Stimulated activated memory B cell treated with anti-CD40 and anti-IgM and Interleukin-4, amounts not matched to agents 10 μg/mL and 1 μg/mL and 100 μg/mL, for 72 hours (primary cell): ENCODE measurements around the gene ZNF408.

ENCODE experiments used
- ATAC-seq: fragments of 150-1000 bp; cut with Tn5 transposase; 2 replicates; pipeline ENCODE4 v1.10.0; 2021
- H3K27ac Mint-ChIP-seq: one replicate; pipeline ENCODE4 v1.8.0; 2022; ENCODE audit warnings: mild to moderate bottlenecking, mixed read lengths
- H3K27me3 Mint-ChIP-seq: one replicate; pipeline ENCODE4 v1.8.0; 2022; ENCODE audit warnings: mixed read lengths
- H3K36me3 Mint-ChIP-seq: one replicate; pipeline ENCODE4 v1.8.0; 2022; ENCODE audit warnings: mixed read lengths
- H3K4me1 Mint-ChIP-seq: one replicate; pipeline ENCODE4 v1.8.0; 2022; ENCODE audit warnings: mixed read lengths
- H3K4me3 Mint-ChIP-seq: one replicate; pipeline ENCODE4 v1.8.0; 2022; ENCODE audit warnings: mild to moderate bottlenecking, moderate library complexity, mixed read lengths
- H3K9me3 Mint-ChIP-seq: one replicate; pipeline ENCODE4 v1.8.0; 2022; ENCODE audit warnings: mixed read lengths

Gene ZNF408

GRCh38 chr11:46724088-46724487 is 23.3 kb downstream of the ZNF408 start:
- Mint-ChIP-seq H3K4me1 (no peaks in the 10 kb centered on the region), H3K9me3 (no peaks in the 10 kb centered on the region), H3K27ac (no peak overlapping the region), H3K27me3 (peaks cover 9% of the 10 kb centered on the region), H3K4me3 (no peak overlapping the region), H3K36me3 (no peaks in the 10 kb centered on the region)
- ATAC-seq: no peak

GRCh38 chr11:46725338-46726205 is 24.7 kb downstream of the ZNF408 start:
- Mint-ChIP-seq H3K27ac (no peak overlapping the region), H3K4me3 (no peak overlapping the region), H3K4me1 (no peaks in the 10 kb centered on the region), H3K27me3 (peaks cover 9% of the 10 kb centered on the region), H3K9me3 (no peaks in the 10 kb centered on the region), H3K36me3 (no peaks in the 10 kb centered on the region)
- ATAC-seq: no peak

GRCh38 chr11:46726206-46726862 is 25.5 kb downstream of the ZNF408 start:
- peaks cover 9% of the 10 kb centered on the region for H3K27me3 Mint-ChIP-seq
- H3K4me1 Mint-ChIP-seq: no peaks in the 10 kb centered on the region
- H3K4me3 Mint-ChIP-seq: no peak overlapping the region
- no peak overlapping the region for H3K27ac Mint-ChIP-seq
- ATAC-seq: no peak
- H3K9me3 Mint-ChIP-seq: no peaks in the 10 kb centered on the region
- no peaks in the 10 kb centered on the region for H3K36me3 Mint-ChIP-seq

GRCh38 chr11:46727952-46728658 is 27.3 kb downstream of the ZNF408 start:
- H3K9me3 Mint-ChIP-seq: no peaks in the 10 kb centered on the region
- peaks cover 2% of the 10 kb centered on the region for H3K27me3 Mint-ChIP-seq
- H3K36me3 Mint-ChIP-seq: no peaks in the 10 kb centered on the region
- H3K27ac Mint-ChIP-seq: no peak overlapping the region
- no peaks in the 10 kb centered on the region for H3K4me1 Mint-ChIP-seq
- no peak for ATAC-seq
- H3K4me3 Mint-ChIP-seq: no peak overlapping the region

GRCh38 chr11:46728659-46729040 is 27.8 kb downstream of the ZNF408 start:
- no peak overlapping the region for H3K27ac Mint-ChIP-seq

GRCh38 chr11:46729110-46730027 is 28.5 kb downstream of the ZNF408 start:
- Mint-ChIP-seq H3K27me3 (no peaks in the 10 kb centered on the region), H3K4me3 (no peak overlapping the region), H3K9me3 (no peaks in the 10 kb centered on the region), H3K36me3 (no peaks in the 10 kb centered on the region), H3K4me1 (no peaks in the 10 kb centered on the region), H3K27ac (no peak overlapping the region)
- no peak for ATAC-seq

More at GRCh38 chr11:46728659-46729040, 27.8 kb downstream of the ZNF408 start:
- H3K4me3 Mint-ChIP-seq: no peak overlapping the region
- ATAC-seq: no peak
- H3K9me3 Mint-ChIP-seq: no peaks in the 10 kb centered on the region
- no peaks in the 10 kb centered on the region for H3K27me3 Mint-ChIP-seq
- no peaks in the 10 kb centered on the region for H3K4me1 Mint-ChIP-seq
- H3K36me3 Mint-ChIP-seq: no peaks in the 10 kb centered on the region

GRCh38 chr11:46731545-46731944 is 30.7 kb downstream of the ZNF408 start:
- Mint-ChIP-seq H3K36me3 (no peaks in the 10 kb centered on the region), H3K27me3 (no peaks in the 10 kb centered on the region), H3K4me1 (no peaks in the 10 kb centered on the region), H3K27ac (no peak overlapping the region), H3K4me3 (no peak overlapping the region), H3K9me3 (no peaks in the 10 kb centered on the region)
- ATAC-seq: no peak

GRCh38 chr11:46733234-46733633 is 32.4 kb downstream of the ZNF408 start:
- no peaks in the 10 kb centered on the region for H3K9me3 Mint-ChIP-seq
- ATAC-seq: no peak
- H3K4me1 Mint-ChIP-seq: no peaks in the 10 kb centered on the region
- no peak overlapping the region for H3K4me3 Mint-ChIP-seq
- H3K27ac Mint-ChIP-seq: no peak overlapping the region
- H3K36me3 Mint-ChIP-seq: no peaks in the 10 kb centered on the region
- no peaks in the 10 kb centered on the region for H3K27me3 Mint-ChIP-seq

GRCh38 chr11:46736146-46736545 is 35.3 kb downstream of the ZNF408 start:
- no peaks in the 10 kb centered on the region for H3K4me1 Mint-ChIP-seq
- no peaks in the 10 kb centered on the region for H3K9me3 Mint-ChIP-seq
- no peaks in the 10 kb centered on the region for H3K27me3 Mint-ChIP-seq
- no peak overlapping the region for H3K4me3 Mint-ChIP-seq
- no peak for ATAC-seq
- H3K27ac Mint-ChIP-seq: no peak overlapping the region
- H3K36me3 Mint-ChIP-seq: peaks cover 3% of the 10 kb centered on the region

- Mint-ChIP-seq H3K27ac (no peak overlapping the region), H3K36me3 (peaks cover 8% of the 10 kb centered on the region), H3K4me1 (no peaks in the 10 kb centered on the region), H3K27me3 (no peaks in the 10 kb centered on the region), H3K9me3 (no peaks in the 10 kb centered on the region), H3K4me3 (no peak overlapping the region)
- no peak for ATAC-seq
These were observed 35.8 kb downstream of the ZNF408 start for GRCh38 chr11:46736615-46737014.

- Mint-ChIP-seq H3K9me3 (no peaks in the 10 kb centered on the region), H3K4me1 (no peaks in the 10 kb centered on the region), H3K36me3 (peaks cover 19% of the 10 kb centered on the region), H3K27ac (no peak overlapping the region), H3K27me3 (no peaks in the 10 kb centered on the region), H3K4me3 (no peak overlapping the region)
- ATAC-seq: no peak
These were observed 36.9 kb downstream of the ZNF408 start for GRCh38 chr11:46737699-46738098.

GRCh38 chr11:46738887-46739286 is 38.1 kb downstream of the ZNF408 start:
- no peak for ATAC-seq
- H3K4me1 Mint-ChIP-seq: no peaks in the 10 kb centered on the region
- H3K4me3 Mint-ChIP-seq: no peak overlapping the region
- no peaks in the 10 kb centered on the region for H3K27me3 Mint-ChIP-seq
- no peaks in the 10 kb centered on the region for H3K9me3 Mint-ChIP-seq
- peaks cover 30% of the 10 kb centered on the region for H3K36me3 Mint-ChIP-seq
- H3K27ac Mint-ChIP-seq: no peak overlapping the region

GRCh38 chr11:46741600-46742484 is 41.0 kb downstream of the ZNF408 start:
- no peak overlapping the region for H3K4me3 Mint-ChIP-seq
- peaks cover 45% of the 10 kb centered on the region for H3K36me3 Mint-ChIP-seq
- H3K27ac Mint-ChIP-seq: no peak overlapping the region

GRCh38 chr11:46743043-46743442 is 42.2 kb downstream of the ZNF408 start:
- no peaks in the 10 kb centered on the region for H3K9me3 Mint-ChIP-seq
- no peaks in the 10 kb centered on the region for H3K4me1 Mint-ChIP-seq
- no peaks in the 10 kb centered on the region for H3K27me3 Mint-ChIP-seq
- H3K36me3 Mint-ChIP-seq: peaks cover 55% of the 10 kb centered on the region
- ATAC-seq: no peak
- H3K4me3 Mint-ChIP-seq: no peak overlapping the region
- no peak overlapping the region for H3K27ac Mint-ChIP-seq

More at GRCh38 chr11:46741600-46742484, 41.0 kb downstream of the ZNF408 start:
- H3K4me1 Mint-ChIP-seq: no peaks in the 10 kb centered on the region
- ATAC-seq: no peak
- no peaks in the 10 kb centered on the region for H3K27me3 Mint-ChIP-seq
- no peaks in the 10 kb centered on the region for H3K9me3 Mint-ChIP-seq
